ENCODE measurements around the gene PEAK1. TPM values are rescaled to one million over a fixed set of nuclear protein-coding genes. Genes with fewer than 3 reads are reported as not detected.

Gene PEAK1
- total RNA-seq, 1 donor from 2014 or later, result 27.7 TPM

- no peaks in the 10 kb centered on the region for H3K9me3 ChIP-seq
- H3K27ac ChIP-seq, result no peak overlapping the region
- H3K27me3 ChIP-seq, result no peaks in the 10 kb centered on the region
- no peak overlapping the region for H3K4me3 ChIP-seq
- no peak for DNase-seq (ENCODE audit: extremely low spot score in 2 of 2)
- TF ChIP-seq CTCF (IDR thresholded peaks at IDR 0.05) (no peak), POLR2AphosphoS5 (IDR thresholded peaks at IDR 0.05; ENCODE audit: insufficient read depth in 1 of 2, low read depth in 1 of 2) (no peak), POLR2A (IDR thresholded peaks at IDR 0.05) (no peak)
- peaks cover 44% of the 10 kb centered on the region for H3K4me1 ChIP-seq
- H3K36me3 ChIP-seq, result no peaks in the 10 kb centered on the region
- intact Hi-C loops (cut with DNase I), result loop anchor here (10.0 kb wide), 1 partner anchor 1339 kb away; a partner anchor contains a TSS
Measured at GRCh38 chr15:77064063-77064462, 355.8 kb downstream of the PEAK1 start.

GRCh38 chr15:77063249-77063648 lies 356.7 kb downstream of the PEAK1 start:
- Histone ChIP-seq H3K4me1 (peaks cover 44% of the 10 kb centered on the region), H3K9me3 (no peaks in the 10 kb centered on the region), H3K27ac (no peak overlapping the region), H3K4me3 (no peak overlapping the region), H3K27me3 (no peaks in the 10 kb centered on the region), H3K36me3 (no peaks in the 10 kb centered on the region)
- TF ChIP-seq POLR2AphosphoS5 (IDR thresholded peaks at IDR 0.05; ENCODE audit: insufficient read depth in 1 of 2, low read depth in 1 of 2), result no peak
- no peak for TF ChIP-seq POLR2A (IDR thresholded peaks at IDR 0.05)
- no peak for TF ChIP-seq CTCF (IDR thresholded peaks at IDR 0.05)
- no peak for DNase-seq (ENCODE audit: extremely low spot score in 2 of 2)
- intact Hi-C loops (cut with DNase I), result loop anchor here (10.0 kb wide), 1 partner anchor 1338 kb away; a partner anchor contains a TSS

- no peak overlapping the region for H3K4me3 ChIP-seq
- intact Hi-C loops (cut with DNase I), result loop anchor here (10.0 kb wide), 1 partner anchor 1336 kb away; a partner anchor contains a TSS
- H3K4me1 ChIP-seq, result peaks cover 39% of the 10 kb centered on the region
- H3K36me3 ChIP-seq, result no peaks in the 10 kb centered on the region
- no peak for TF ChIP-seq CTCF (IDR thresholded peaks at IDR 0.05)
- TF ChIP-seq POLR2A (IDR thresholded peaks at IDR 0.05), result no peak
- TF ChIP-seq POLR2AphosphoS5 (IDR thresholded peaks at IDR 0.05; ENCODE audit: insufficient read depth in 1 of 2, low read depth in 1 of 2), result no peak
- no peaks in the 10 kb centered on the region for H3K27me3 ChIP-seq
- H3K9me3 ChIP-seq, result no peaks in the 10 kb centered on the region
- DNase-seq (ENCODE audit: extremely low spot score in 2 of 2), result no peak
- H3K27ac ChIP-seq, result peak overlapping the region; percentile 10
Measured at GRCh38 chr15:77060546-77060945, 359.4 kb downstream of the PEAK1 start.

GRCh38 chr15:77059786-77060361 lies 360.0 kb downstream of the PEAK1 start:
- no peak overlapping the region for H3K27ac ChIP-seq
- intact Hi-C loops (cut with DNase I), result loop anchor here (10.0 kb wide), 1 partner anchor 1335 kb away; a partner anchor contains a TSS
- no peaks in the 10 kb centered on the region for H3K9me3 ChIP-seq
- no peak overlapping the region for H3K4me3 ChIP-seq
- H3K36me3 ChIP-seq, result no peaks in the 10 kb centered on the region
- H3K27me3 ChIP-seq, result no peaks in the 10 kb centered on the region
- H3K4me1 ChIP-seq, result peaks cover 39% of the 10 kb centered on the region
- no peak for DNase-seq (ENCODE audit: extremely low spot score in 2 of 2)
- no peak for TF ChIP-seq POLR2AphosphoS5 (IDR thresholded peaks at IDR 0.05; ENCODE audit: insufficient read depth in 1 of 2, low read depth in 1 of 2)
- no peak for TF ChIP-seq POLR2A (IDR thresholded peaks at IDR 0.05)
- no peak for TF ChIP-seq CTCF (IDR thresholded peaks at IDR 0.05)

GRCh38 chr15:77058468-77058867 lies 361.4 kb downstream of the PEAK1 start:
- no peak for TF ChIP-seq POLR2A (IDR thresholded peaks at IDR 0.05)
- no peak for TF ChIP-seq CTCF (IDR thresholded peaks at IDR 0.05)
- no peak for TF ChIP-seq POLR2AphosphoS5 (IDR thresholded peaks at IDR 0.05; ENCODE audit: insufficient read depth in 1 of 2, low read depth in 1 of 2)
- Histone ChIP-seq H3K36me3 (no peaks in the 10 kb centered on the region), H3K4me3 (no peak overlapping the region), H3K9me3 (no peaks in the 10 kb centered on the region), H3K27ac (no peak overlapping the region), H3K4me1 (peaks cover 39% of the 10 kb centered on the region), H3K27me3 (no peaks in the 10 kb centered on the region)
- DNase-seq (ENCODE audit: extremely low spot score in 2 of 2), result no peak
- intact Hi-C loops (cut with DNase I), result no loop called here

Data from vagina (tissue), 2 donors.